IPS-18a (cell line): ENCODE results near the gene HBE1.

Source experiments
- H3K27ac ChIP-seq: one replicate; pipeline ENCODE4 v1.5.1; 2013; ENCODE audit warnings: low read length
- H3K27me3 ChIP-seq: one replicate; pipeline ENCODE4 v1.6.1; 2013; ENCODE audit warnings: mild to moderate bottlenecking, low read length; ENCODE audit not compliant: control insufficient read depth, insufficient read depth
- H3K36me3 ChIP-seq: one replicate; pipeline ENCODE4 v1.6.1; 2013; ENCODE audit warnings: low read depth, low read length; ENCODE audit not compliant: control insufficient read depth
- H3K4me1 ChIP-seq: one replicate; pipeline ENCODE4 v1.6.1; 2013; ENCODE audit warnings: low read depth, low read length; ENCODE audit not compliant: control insufficient read depth
- H3K4me3 ChIP-seq: one replicate; pipeline ENCODE4 v1.5.1; 2013; ENCODE audit warnings: low read length
- H3K9ac ChIP-seq: one replicate; pipeline ENCODE4 v1.6.1; 2013; ENCODE audit warnings: mild to moderate bottlenecking, low read length, moderate library complexity
- H3K9me3 ChIP-seq: one replicate; pipeline ENCODE4 v1.6.1; 2013; ENCODE audit warnings: low read depth, low read length; ENCODE audit not compliant: control insufficient read depth

HBE1 gene

GRCh38 chr11:5229356-5229755 lies 40.4 kb downstream of the HBE1 start:
- Histone ChIP-seq H3K9me3 (no peaks in the 10 kb centered on the region), H3K9ac (no peak overlapping the region)

GRCh38 chr11:5228124-5228523 lies 41.6 kb downstream of the HBE1 start:
- no peaks in the 10 kb centered on the region for H3K9me3 ChIP-seq
- no peaks in the 10 kb centered on the region for H3K27me3 ChIP-seq
- no peak overlapping the region for H3K27ac ChIP-seq
- no peak overlapping the region for H3K4me3 ChIP-seq
- no peaks in the 10 kb centered on the region for H3K36me3 ChIP-seq
- H3K4me1 ChIP-seq = no peaks in the 10 kb centered on the region
- no peak overlapping the region for H3K9ac ChIP-seq

More at GRCh38 chr11:5229356-5229755, 40.4 kb downstream of the HBE1 start:
- no peak overlapping the region for H3K4me3 ChIP-seq
- H3K36me3 ChIP-seq = no peaks in the 10 kb centered on the region
- H3K27me3 ChIP-seq = no peaks in the 10 kb centered on the region
- H3K4me1 ChIP-seq = no peaks in the 10 kb centered on the region
- H3K27ac ChIP-seq = no peak overlapping the region

GRCh38 chr11:5227681-5228080 lies 42.1 kb downstream of the HBE1 start:
- H3K27me3 ChIP-seq = no peaks in the 10 kb centered on the region

GRCh38 chr11:5226732-5227310 lies 42.9 kb downstream of the HBE1 start, which contains the start of gene HBB:
HBB (minus strand) TSS chr11:5227071; CDS start chr11:5227021, 50 bp downstream.
- H3K27me3 ChIP-seq = no peaks in the 10 kb centered on the region
- H3K36me3 ChIP-seq = no peaks in the 10 kb centered on the region
- no peak within 1 kb of the TSS for H3K4me3 ChIP-seq
- no peak within 1 kb of the TSS for H3K9ac ChIP-seq
- H3K4me1 ChIP-seq = no peaks in the 10 kb centered on the region
- peaks cover 4% of the 10 kb centered on the region for H3K9me3 ChIP-seq
- no peak within 1 kb of the TSS for H3K27ac ChIP-seq

More at GRCh38 chr11:5227681-5228080, 42.1 kb downstream of the HBE1 start:
- no peaks in the 10 kb centered on the region for H3K36me3 ChIP-seq
- no peaks in the 10 kb centered on the region for H3K9me3 ChIP-seq
- H3K27ac ChIP-seq = no peak overlapping the region
- no peak overlapping the region for H3K9ac ChIP-seq
- H3K4me1 ChIP-seq = no peaks in the 10 kb centered on the region
- no peak overlapping the region for H3K4me3 ChIP-seq

GRCh38 chr11:5225480-5225871 lies 44.3 kb downstream of the HBE1 start:
- no peak overlapping the region for H3K4me3 ChIP-seq

GRCh38 chr11:5224538-5225479 lies 44.9 kb downstream of the HBE1 start:
- H3K9ac ChIP-seq = no peak overlapping the region
- no peak overlapping the region for H3K4me3 ChIP-seq
- no peaks in the 10 kb centered on the region for H3K4me1 ChIP-seq
- no peaks in the 10 kb centered on the region for H3K36me3 ChIP-seq
- no peak overlapping the region for H3K27ac ChIP-seq
- H3K9me3 ChIP-seq = peaks cover 4% of the 10 kb centered on the region
- no peaks in the 10 kb centered on the region for H3K27me3 ChIP-seq

More at GRCh38 chr11:5225480-5225871, 44.3 kb downstream of the HBE1 start:
- no peak overlapping the region for H3K27ac ChIP-seq
- H3K9ac ChIP-seq = no peak overlapping the region
- no peaks in the 10 kb centered on the region for H3K27me3 ChIP-seq
- H3K9me3 ChIP-seq = peaks cover 4% of the 10 kb centered on the region
- H3K36me3 ChIP-seq = no peaks in the 10 kb centered on the region
- no peaks in the 10 kb centered on the region for H3K4me1 ChIP-seq

GRCh38 chr11:5223686-5224085 lies 46.1 kb downstream of the HBE1 start:
- Histone ChIP-seq H3K4me1 (no peaks in the 10 kb centered on the region), H3K27ac (no peak overlapping the region), H3K9me3 (peaks cover 4% of the 10 kb centered on the region), H3K27me3 (no peaks in the 10 kb centered on the region), H3K4me3 (no peak overlapping the region), H3K36me3 (no peaks in the 10 kb centered on the region), H3K9ac (no peak overlapping the region)

- Histone ChIP-seq H3K4me3 (no peak overlapping the region), H3K9ac (no peak overlapping the region), H3K4me1 (no peaks in the 10 kb centered on the region), H3K27ac (no peak overlapping the region), H3K27me3 (no peaks in the 10 kb centered on the region), H3K9me3 (peaks cover 4% of the 10 kb centered on the region), H3K36me3 (no peaks in the 10 kb centered on the region)
These were observed 46.6 kb downstream of the HBE1 start for GRCh38 chr11:5223146-5223545.
